HG03521 (cell line): Measurements from ENCODE around the gene FOXO1.
A peak's percentile ranks its signal among the peaks of the same experiment; 100 is the strongest.

ENCODE experiments used
- ATAC-seq: cut with Tn5 transposase; IDR thresholded peaks from one replicate; pipeline ENCODE4 v1.9.1; 2021; ENCODE audit warnings: mild to moderate bottlenecking, moderate library complexity; ENCODE audit not compliant: unreplicated experiment

The FOXO1 gene

DNA sequence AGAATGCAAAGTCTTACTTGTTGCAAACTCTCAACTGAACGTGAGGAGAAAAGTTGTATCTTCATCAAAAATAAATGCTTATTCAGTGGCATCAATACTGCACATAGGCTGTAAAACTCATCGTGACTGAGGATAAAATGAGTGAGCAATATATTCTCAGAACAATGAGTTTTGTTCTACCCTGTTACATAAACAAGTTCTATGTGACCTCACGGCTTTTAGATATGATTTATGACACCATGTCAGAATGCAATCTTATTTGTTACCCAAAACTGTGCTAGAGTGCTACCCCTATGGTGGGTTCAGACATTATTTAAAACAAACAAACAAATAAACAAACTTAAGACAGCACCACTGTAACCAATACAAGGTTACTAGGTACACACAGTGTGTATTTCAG is 55.4 kb downstream of the FOXO1 start:
- no peak for ATAC-seq

DNA sequence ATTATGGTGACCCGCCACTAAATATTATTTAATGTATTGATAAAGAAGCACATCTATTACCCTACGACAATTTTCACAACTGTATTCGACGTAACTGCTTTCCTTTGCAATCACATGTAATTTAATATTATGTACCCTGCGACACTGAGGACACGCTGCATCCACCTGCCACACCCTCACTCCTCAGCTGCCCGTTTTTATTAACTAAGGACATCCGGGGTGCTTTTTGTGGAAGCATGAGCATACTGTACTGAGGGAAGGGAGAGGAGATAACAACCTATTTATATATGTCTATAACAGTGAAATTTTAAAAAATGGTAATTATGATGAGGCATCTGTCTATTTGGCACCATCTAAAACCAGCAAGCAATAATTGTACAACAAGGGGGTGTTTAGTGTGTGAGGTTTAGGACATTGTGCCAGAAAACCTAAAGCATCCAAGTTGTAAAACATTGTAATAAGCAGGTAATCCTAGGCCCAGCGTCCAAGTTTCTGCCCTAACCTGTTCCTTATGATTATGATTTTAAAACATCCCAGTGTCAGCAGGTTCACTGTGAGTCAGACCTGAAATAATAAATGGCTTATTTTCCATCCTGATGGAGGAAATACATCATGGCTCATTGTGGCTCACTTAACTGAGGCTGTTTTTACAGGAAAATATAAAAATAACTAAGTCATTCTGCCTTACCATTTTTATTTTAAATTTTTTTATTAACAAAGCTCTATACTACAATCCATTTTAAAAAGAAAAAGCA is 56.3 kb downstream of the FOXO1 start:
- no peak for ATAC-seq

DNA sequence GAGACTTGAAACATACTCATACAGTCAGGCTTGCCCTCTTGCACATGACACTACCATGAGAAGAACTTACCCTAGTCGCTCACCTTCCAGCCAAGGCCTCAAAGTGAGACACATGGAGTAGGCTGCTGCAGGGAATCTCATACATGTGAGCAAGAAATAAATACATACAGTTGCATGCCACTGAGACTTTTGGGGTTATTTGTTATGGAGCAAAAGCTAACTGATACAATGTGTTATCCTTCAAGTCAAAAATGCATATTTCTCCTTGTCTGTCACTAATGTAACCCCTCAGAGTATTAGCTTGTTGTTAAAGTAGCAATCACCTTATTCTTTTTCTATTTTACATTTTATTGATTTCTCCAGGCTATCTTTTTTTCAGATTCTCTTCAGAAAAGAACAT is 58.1 kb downstream of the FOXO1 start:
- ATAC-seq = no peak

DNA sequence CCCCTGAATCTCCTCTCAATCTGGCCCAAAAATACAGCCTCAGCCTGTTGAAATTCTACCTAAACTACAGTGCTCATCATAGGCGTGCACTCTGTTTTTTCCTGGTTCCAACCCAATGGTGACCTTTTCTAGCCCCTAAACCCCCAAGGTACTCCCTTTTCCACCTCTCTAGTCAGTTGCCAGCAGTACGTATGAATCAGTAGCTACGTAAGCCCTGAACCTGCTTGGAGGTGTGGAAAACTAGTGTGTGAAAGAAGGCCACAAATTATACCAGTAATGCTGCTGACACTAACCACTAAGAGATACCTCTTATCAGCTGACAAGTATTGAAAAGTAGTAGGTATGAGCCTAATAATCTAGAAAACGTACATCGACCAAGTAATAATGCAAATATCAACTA is 60.9 kb downstream of the FOXO1 start:
- ATAC-seq = no peak

DNA sequence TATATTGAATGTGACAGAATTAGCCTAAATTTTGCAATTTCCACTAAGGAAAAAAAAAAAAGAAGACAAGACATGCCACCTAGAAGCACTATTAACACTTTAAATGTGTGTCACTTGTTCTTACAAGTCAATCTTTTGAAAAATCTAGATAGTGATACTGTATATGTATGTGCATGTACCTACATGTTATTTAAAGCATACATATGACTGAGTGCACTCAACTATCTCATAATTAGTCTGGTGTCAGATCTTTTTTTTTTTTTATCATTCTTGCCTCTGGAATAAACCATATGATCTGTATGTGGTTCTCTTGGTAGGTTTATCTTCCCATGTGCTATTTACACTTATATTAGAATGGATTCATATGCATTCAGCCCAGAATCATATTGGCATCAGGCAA is 62.3 kb downstream of the FOXO1 start:
- ATAC-seq = no peak

DNA sequence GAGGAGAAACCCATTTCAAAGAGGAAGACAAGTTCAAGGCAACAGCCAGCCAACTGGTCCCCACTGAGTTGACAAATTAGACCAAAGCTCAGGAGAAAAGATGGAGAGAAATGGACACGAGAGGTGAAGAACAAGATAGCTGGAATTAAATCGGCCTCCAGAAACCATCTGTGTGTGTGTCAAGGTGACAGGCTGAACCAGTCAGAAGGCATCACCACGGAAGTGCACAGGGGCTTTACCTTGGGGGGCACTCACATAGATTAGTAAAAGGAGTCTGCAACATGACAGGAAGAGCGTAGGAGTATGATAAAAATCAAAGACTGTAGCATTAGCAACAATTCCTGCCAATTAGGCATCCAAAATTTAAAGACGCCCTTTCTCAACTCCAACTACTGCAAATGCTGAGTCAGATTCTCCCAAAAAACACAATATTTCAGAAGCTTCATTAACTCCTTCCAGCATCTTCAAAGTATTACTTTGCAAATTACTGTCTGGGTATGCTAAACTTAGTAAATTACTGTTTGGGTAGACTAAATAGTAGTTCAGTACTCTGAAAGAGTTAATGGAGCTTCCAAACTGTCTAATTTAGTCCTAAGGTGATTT is 66.2 kb downstream of the FOXO1 start:
- no peak for ATAC-seq

DNA sequence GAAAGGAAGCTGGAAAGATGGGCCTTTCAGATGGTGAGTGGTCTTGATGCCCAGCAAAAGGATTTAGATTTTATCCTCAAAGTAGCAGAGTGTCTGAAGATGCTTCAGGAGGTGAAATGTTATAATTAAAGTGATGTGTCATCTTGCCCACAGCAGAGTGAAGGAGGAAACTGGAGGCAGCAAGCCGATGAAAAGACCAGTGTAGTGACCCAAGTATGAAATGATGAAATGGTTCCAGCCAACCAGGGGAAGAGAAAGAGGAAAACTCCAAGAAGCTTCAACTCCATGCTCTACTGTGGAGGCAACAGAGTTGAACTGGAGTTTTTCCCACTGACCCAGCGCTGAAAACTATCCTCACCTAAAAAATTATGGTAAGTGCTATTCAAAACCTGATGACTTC is 66.7 kb downstream of the FOXO1 start:
- ATAC-seq = no peak

DNA sequence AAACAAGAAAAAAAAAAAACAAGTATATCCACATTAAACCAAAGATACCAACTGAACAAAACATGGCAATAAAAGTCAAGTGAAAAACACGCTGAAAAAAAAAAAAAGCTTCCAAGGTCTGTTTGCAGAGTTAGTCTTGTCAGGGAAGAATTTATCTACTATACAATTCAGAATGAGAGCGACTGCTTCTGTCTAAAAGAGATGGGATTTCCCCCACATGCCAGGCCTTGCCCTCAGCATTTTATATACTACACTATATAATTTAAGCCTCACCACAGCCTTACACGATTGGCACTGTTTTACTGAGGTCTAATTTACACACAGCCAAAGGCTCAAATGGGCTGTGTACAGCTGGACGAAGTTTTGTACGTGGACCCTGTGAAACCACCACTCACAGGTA is 67.3 kb downstream of the FOXO1 start:
- no peak for ATAC-seq

DNA sequence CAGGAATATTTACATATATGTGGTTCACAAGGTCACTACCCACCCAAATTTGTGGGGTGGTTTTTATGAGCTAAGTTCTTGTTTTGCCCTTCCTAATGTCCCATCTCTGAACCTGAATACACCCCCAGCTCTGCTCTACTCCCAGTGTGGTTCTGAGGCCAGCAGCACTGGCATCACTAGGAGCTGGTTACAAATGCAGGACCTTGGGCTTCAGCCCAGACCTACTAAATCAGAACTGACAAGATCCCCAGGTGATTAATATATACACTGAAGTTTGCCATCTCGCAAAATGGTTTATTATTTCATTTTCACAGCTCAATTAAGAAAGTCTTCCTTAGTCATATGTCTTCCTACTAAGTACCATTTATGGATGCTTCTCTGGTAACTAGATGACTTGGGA is 67.9 kb downstream of the FOXO1 start:
- no peak for ATAC-seq

DNA sequence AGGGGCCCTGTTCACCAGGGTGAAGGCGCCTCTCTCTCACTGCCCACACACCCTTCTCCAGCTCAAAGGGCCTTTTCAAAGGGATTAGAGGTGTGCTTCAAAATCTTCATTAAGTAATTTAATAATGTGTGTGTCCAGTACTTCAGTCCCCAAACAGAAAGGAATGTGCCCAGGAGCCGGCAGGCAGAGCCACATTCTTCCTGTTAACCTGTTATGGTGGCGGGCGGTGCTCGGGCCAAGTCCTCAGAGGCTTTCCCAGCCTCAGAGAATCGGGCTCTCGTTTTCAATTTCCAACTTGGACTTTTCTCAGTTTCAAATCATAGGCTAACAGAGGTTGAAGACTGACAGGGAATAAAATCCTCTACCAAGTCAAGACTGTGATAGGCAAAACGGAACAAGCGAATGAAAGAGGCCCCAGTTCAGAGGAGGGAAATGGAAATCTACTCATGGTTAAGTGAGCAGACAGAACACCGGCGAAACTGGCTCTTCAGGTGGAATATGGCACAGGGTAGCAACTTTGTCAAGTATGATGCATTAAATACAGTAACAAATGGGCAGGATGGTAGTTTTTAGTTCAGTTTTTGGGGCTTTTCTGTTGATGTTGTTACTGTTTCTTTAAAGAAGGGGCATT is 68.6 kb downstream of the FOXO1 start:
- ATAC-seq = no peak

DNA sequence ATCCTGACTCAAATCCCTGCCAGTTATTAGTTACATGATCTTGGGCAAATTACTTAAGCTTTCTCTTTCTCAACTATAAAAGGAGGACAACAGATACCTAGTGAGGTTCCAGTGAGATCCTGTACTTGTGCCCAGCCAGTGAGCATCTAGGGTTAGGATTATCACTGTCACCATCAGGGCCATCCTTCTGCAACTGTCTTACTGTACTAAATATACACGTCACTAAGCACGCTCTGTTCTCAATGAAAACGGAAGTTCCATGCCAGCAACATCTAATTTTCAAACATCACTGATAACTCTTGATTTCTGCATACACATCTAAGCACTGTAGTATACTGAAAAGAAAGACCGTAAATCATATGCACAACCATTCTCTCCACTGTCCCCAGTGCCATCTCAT is 70.0 kb downstream of the FOXO1 start:
- no peak for ATAC-seq

DNA sequence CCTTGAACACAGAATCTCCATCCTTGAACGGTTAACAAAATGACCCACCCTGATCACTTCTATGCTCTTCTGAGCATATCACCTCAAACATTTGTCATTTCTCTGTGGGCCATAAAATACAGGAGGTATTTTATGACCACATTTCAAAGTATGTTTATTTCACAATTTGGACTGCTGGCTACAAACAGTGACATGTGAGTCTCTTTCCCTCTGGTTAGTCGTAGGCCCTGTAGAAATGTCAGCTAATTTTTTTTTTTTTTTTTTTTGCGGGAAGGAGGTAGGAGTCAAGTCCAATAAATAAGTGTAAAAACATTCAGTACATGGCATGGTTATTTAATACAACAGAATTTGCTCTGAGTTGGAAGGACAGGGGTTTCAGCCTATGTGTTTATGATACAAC is 70.7 kb downstream of the FOXO1 start:
- no peak for ATAC-seq

DNA sequence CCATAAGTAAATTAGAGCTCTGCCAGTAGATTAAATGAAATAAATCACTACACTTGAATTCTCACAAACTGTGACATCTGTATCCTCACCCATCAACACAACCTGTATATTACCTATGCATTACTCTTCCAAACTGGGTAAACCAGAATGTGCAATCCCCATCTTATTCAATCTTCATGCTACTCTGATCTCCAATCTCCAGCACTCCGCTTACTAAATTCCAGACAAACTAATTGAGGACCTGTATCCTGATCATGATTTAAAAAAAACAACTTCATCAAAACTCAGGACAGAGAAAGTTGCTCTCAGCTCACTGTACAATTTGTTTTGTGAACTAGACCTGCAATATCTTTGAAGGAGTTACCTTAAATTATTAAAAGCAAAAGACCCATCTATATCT is 74.4 kb downstream of the FOXO1 start:
- no peak for ATAC-seq

DNA sequence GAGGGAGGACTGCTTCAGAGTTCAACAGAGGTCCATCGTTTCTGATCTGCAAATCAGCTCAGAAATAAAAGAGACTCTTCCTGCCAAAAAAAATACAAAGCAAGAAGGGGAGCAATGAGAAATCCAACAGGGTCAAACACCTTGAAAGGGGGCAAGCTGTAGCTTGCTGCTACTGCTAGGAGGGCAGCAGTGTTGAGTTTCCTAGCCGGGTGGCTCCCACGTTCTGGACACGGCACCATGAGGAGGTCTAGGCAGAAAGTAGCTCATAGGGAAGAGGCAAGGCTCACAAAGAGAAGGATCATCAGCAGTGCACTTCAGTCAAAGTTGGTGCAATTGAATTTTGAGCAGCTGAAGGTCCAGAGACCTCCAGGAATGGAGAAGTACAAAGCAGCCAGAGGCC is 75.3 kb downstream of the FOXO1 start:
- no peak for ATAC-seq

DNA sequence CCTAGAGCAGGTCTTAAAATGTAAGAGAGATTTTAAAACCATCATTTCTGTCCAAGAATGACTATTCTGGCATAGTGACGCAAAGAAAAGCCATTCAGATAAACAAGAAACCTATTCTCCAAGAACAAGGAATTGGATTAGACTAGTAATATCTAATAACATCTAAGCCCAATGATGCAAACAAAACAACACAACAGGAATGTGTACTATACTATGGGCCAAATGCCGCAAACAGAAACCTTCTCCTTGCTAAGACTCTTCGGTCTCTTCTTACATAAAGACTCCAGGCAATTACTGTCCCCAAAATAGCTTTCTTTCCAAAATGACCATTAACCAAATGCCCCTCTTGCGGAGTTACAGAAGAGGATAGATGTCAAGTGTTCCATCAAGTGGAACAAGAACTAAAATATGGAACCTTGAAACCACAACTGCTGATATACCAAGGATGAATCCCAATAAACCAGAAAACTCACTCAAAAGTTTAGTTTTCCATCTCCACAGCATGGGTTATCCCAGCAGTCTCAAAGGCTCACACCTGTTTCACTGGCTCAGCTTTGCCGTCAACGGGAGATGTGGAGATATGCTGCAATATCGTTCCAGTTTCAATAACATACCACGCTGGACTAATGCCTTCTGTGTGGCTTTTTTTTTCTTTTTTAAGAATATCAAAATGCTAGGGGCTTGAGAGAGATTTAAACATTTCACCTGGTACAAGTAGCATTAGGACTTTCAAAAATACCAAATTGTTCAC is 76.2 kb downstream of the FOXO1 start:
- no peak for ATAC-seq

DNA sequence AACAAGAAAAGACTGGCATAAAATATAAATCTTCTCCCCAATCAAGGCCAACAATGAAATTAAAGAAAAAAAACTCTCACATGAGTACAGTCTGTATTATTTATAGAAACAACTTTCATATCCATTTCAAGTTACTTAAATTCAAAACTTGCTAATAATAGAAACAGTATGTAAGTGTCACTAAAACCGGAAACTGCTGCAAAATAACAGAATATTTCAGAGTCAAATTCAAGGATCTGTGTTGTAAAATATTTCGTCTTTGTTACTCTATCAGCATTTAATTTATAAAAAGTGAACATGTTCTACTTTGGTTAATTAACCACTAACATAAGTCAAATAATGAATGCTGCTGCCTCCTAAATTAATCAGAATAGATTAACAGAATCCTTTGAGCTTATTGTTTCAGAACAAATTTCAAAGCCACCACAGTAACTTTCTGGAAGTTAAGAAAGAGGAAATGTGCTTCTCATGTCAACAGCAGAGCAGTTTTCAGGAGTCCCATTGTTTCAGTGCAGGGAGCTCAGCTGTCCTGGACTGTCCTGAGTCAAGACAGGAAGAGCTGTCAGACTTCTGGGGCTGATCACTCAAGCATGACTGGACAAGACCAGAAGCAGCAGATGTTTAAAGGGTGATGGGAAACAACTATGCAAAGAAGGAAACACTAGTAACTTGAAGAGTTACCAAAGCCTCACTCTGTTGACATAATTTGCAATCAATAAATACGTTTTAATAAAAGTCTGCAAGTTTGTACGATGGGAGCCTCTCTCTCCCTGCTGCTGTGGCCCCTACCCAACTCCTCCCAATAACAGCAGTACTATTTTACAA is 76.9 kb downstream of the FOXO1 start:
- peak; percentile 82 for ATAC-seq

DNA sequence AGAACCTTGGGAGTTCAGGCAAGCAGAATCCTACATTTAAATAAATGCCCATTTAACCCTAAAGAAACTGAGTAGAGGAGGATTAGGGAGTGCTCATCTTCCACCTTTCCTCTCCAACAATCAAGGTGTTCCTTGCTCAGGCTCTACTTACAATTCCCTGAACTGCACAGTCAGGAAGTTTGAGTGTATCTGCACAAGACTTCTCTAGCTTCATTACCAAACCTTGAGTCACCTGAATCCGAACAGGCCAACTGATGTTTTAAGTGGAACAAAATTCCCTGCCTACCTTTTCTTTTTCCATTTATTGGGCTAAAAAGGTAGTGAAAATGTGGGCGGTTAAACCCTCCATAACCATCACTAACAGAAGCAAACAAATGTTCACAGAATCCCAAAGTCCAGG is 78.3 kb downstream of the FOXO1 start:
- ATAC-seq = no peak

DNA sequence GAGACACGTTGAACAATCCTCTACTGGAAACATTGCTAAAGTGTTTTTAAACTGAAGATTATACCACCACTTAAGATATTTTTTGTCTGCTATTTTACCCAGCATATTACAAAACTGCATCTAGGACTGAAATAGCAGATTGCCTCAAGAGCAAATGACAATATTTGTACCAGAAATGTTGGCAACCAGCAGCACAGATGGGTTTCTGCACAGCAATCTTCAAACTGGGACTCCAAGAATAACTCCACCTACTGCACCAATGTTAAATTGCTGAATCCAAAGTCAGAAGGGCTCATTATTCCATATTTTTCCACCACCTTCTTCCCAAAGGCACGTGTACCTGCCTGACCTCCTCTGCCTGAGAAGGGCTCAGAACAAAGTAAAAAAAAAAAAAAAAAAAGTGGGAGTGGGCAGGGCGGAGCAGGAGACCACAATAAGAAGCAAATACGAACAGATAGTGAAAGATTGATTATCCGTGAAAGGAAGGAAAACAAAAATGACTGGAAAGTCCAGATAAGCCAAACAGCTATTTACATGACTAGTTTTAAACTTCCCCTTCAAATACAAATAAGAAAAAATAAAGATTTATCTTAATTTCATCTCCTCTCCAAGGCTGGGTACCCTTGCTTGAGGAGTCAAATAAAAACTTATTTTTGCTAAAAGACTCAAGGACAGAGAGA is 79.4 kb downstream of the FOXO1 start:
- ATAC-seq = no peak

DNA sequence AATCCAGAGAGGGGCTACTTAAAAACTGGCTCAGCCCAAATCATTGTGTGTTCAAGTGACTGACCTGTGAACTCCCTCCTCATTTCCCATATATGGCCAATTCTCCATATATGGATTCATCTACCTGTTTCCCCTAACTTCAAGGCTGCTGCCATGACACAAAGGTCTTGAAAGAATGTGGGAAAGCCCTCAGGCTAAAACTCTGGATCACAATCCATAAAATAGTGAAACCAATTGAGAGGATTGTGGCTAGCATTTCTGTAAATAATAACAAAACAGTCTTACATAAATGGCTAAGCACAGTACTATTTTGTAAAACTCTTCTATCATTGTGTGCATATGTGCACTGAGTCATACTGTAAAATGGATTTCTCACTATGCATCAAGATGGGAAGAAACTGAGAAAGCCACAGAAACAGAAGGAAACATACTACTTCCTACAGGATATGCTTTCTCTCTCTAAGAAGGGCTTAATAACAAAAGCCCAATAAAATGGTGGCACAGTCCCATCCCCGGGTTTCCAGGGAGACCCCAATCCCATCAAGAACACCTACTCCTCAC is 80.5 kb downstream of the FOXO1 start:
- no peak for ATAC-seq

DNA sequence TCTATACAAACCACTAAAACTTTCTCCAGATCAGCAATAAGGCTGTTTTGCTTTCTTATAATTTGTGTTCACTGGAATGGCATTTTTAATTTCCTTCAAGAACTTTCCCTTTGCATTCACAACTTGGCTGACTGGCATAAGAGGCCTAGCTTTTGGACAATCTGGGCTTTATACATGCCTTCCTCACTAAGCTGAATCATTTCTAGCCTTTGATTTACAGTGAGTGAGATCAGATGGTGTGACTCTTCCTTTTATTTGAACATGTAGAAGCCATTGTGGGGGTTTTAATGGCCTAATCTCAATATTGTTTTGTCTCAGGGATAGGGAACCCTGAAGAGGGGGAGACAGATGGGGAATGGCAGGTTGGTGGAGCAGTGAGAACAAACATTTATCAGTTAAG is 82.7 kb downstream of the FOXO1 start:
- ATAC-seq = no peak
